Keratinocyte (primary cell): ENCODE measurements around the gene TMEM59L. TPM values are rescaled to one million over a fixed set of nuclear protein-coding genes. Genes with fewer than 3 reads are reported as not detected.

Experiments used
- DNase-seq: peaks from one replicate; pipeline ENCODE4 v3.0.0-alpha.2; 2011; ENCODE audit warnings: low read depth, missing footprints, low spot score
- FAIRE-seq: peaks from 2 replicates; lab custom pipeline; 2011; peaks lifted over from hg19 to GRCh38; lab: Jason Lieb, UNC
- H2AFZ ChIP-seq: 2 replicates; pipeline ENCODE4 v1.6.0; 2012; ENCODE audit warnings: low read length, control low read depth, inconsistent platforms; ENCODE audit not compliant: control insufficient read depth
- H3K27ac ChIP-seq: 2 replicates; pipeline ENCODE4 v1.5.1; 2011; ENCODE audit warnings: low read length; ENCODE audit not compliant: control insufficient read depth, insufficient read depth
- H3K27me3 ChIP-seq: 3 replicates; pipeline ENCODE4 v1.6.0; 2011; ENCODE audit warnings: low read length; ENCODE audit not compliant: control insufficient read depth, insufficient read depth; ENCODE audit errors: extremely low read depth
- H3K36me3 ChIP-seq, 2 experiments: 2 replicates in 1 of 2; 3 replicates in 1 of 2; pipeline ENCODE4 v1.5.1; 2011; ENCODE audit warnings: low read length in 2 of 2, mild to moderate bottlenecking in 1 of 2; ENCODE audit not compliant: control insufficient read depth in 2 of 2, insufficient read depth in 2 of 2; ENCODE audit errors: extremely low read depth in 1 of 2
- H3K4me1 ChIP-seq: 3 replicates; pipeline ENCODE4 v1.5.1; 2011; ENCODE audit warnings: low read length; ENCODE audit not compliant: control insufficient read depth, insufficient read depth; ENCODE audit errors: extremely low read depth
- H3K4me2 ChIP-seq: 3 replicates; pipeline ENCODE4 v1.6.0; 2011; ENCODE audit warnings: low read depth, low read length; ENCODE audit not compliant: control insufficient read depth, insufficient read depth; ENCODE audit errors: extremely low read depth
- H3K4me3 ChIP-seq, 3 experiments: fragments of 200-600 bp in 1 of 3; sonication (generic) in 1 of 3; 2 replicates in 2 of 3; 3 replicates in 1 of 3; pipeline ENCODE4 v1.5.1; 2011 to 2016; ENCODE audit warnings: low read length in 3 of 3, mild to moderate bottlenecking in 3 of 3, control low read depth in 2 of 3, inconsistent platforms in 1 of 3, low read depth in 1 of 3, mixed read lengths in 1 of 3, mixed run types in 1 of 3, moderate library complexity in 1 of 3; ENCODE audit not compliant: control insufficient read depth in 2 of 3, insufficient read depth in 2 of 3; ENCODE audit errors: extremely low read depth in 1 of 3
- H3K79me2 ChIP-seq: 2 replicates; pipeline ENCODE4 v1.6.0; 2012; ENCODE audit warnings: low read length; ENCODE audit not compliant: control insufficient read depth, insufficient read depth
- H3K9ac ChIP-seq: 3 replicates; pipeline ENCODE4 v1.6.0; 2011; ENCODE audit warnings: low read length; ENCODE audit not compliant: control insufficient read depth, insufficient read depth; ENCODE audit errors: extremely low read depth
- H3K9me1 ChIP-seq: 3 replicates; pipeline ENCODE4 v1.6.0; 2011; ENCODE audit warnings: low read length; ENCODE audit not compliant: control insufficient read depth, insufficient read depth; ENCODE audit errors: extremely low read depth
- H3K9me3 ChIP-seq: 2 replicates; pipeline ENCODE4 v1.5.1; 2012; ENCODE audit warnings: low read depth, low read length; ENCODE audit not compliant: control insufficient read depth
- H4K20me1 ChIP-seq: 3 replicates; pipeline ENCODE4 v1.6.0; 2011; ENCODE audit warnings: low read length; ENCODE audit not compliant: control insufficient read depth, insufficient read depth; ENCODE audit errors: extremely low read depth
- CTCF ChIP-seq, 3 experiments: IDR thresholded peaks in 1 of 3; conservative IDR thresholded peaks in 1 of 3; optimal IDR thresholded peaks in 1 of 3; 2 replicates in 2 of 3; 3 replicates in 1 of 3; pipeline versions ENCODE3 to v1.5.1; 2011; ENCODE audit warnings: low read length in 3 of 3, mild to moderate bottlenecking in 3 of 3, moderate library complexity in 2 of 3, control low read depth in 1 of 3, inconsistent platforms in 1 of 3; ENCODE audit not compliant: insufficient read depth in 2 of 3; ENCODE audit errors: extremely low read depth in 1 of 3
- EZH2 ChIP-seq: IDR thresholded peaks from one replicate; pipeline ENCODE4 v1.6.1; 2012; ENCODE audit warnings: inconsistent platforms, mild to moderate bottlenecking, low read length, moderate library complexity
- dilution Hi-C: fragments of 300-500 bp; cut with MboI; formaldehyde crosslinking; loops from one replicate; pipeline ENCODE4 v1.7.0; 2020; ENCODE audit warnings: low sequenced_read_pairs; ENCODE audit not compliant: extremely low pct_ligation_motif_present
- polyA plus RNA-seq, 5 experiments: library from polyadenylated mRNA; depleted of rRNA in 3 of 5; stranded (reverse) in 3 of 5; stranded (forward) in 1 of 5; unstranded in 1 of 5; fragments of >200 nt; gene quantifications; 1 replicate in 1 of 5; 2 replicates in 3 of 5; 3 replicates in 1 of 5; pipeline versions ENCODE4 v1.2.1 to v1.2.3, GENCODE V29; 2011 to 2012; ENCODE audit warnings: missing spikeins in 2 of 5, low read depth in 1 of 5, low replicate concordance in 1 of 5

TMEM59L gene
- polyA plus RNA-seq, 1 donor (not counting 4 experiments of a cell fraction or from before 2014, with no cell fraction given) = not detected

- Histone ChIP-seq H3K9me3 (no peaks in the 10 kb centered on the region), H3K27ac (no peak overlapping the region), H3K9ac (no peak overlapping the region), H3K79me2 (no peaks in the 10 kb centered on the region), H3K36me3 (no peaks in the 10 kb centered on the region), H3K27me3 (peaks cover 91% of the 10 kb centered on the region), H3K4me2 (no peak overlapping the region), H4K20me1 (no peaks in the 10 kb centered on the region), H3K4me1 (peaks cover 8% of the 10 kb centered on the region), H3K9me1 (no peaks in the 10 kb centered on the region), H2AFZ (no peak overlapping the region), H3K4me3 (no peak overlapping the region)
- FAIRE-seq (no peak), DNase-seq (no peak)
- TF ChIP-seq CTCF (optimal IDR thresholded peaks at IDR 0.05 in 1 of 3, IDR thresholded peaks at IDR 0.05 in 1 of 3, conservative IDR thresholded peaks at IDR 0.05 in 1 of 3; ENCODE audit: extremely low read depth in 1 of 3, insufficient read depth in 2 of 3, low read length in 3 of 3) = no peak
- TF ChIP-seq EZH2 = peak; percentile 61
- dilution Hi-C loops = no loop called here
Measured at GRCh38 chr19:18610245-18610555, 2.5 kb upstream of the TMEM59L start.

- Histone ChIP-seq H3K4me1 (peaks cover 8% of the 10 kb centered on the region), H2AFZ (no peak overlapping the region), H3K36me3 (no peaks in the 10 kb centered on the region), H3K79me2 (no peaks in the 10 kb centered on the region), H3K27me3 (peaks cover 85% of the 10 kb centered on the region), H3K4me3 (no peak overlapping the region), H3K9ac (no peak overlapping the region), H3K9me1 (no peaks in the 10 kb centered on the region), H4K20me1 (no peaks in the 10 kb centered on the region), H3K4me2 (no peak overlapping the region), H3K9me3 (no peaks in the 10 kb centered on the region), H3K27ac (no peak overlapping the region)
- dilution Hi-C loops = no loop called here
- FAIRE-seq = no peak
- TF ChIP-seq CTCF (optimal IDR thresholded peaks at IDR 0.05 in 1 of 3, IDR thresholded peaks at IDR 0.05 in 1 of 3, conservative IDR thresholded peaks at IDR 0.05 in 1 of 3; ENCODE audit: extremely low read depth in 1 of 3, insufficient read depth in 2 of 3, low read length in 3 of 3) = no peak
- TF ChIP-seq EZH2 = no peak
- DNase-seq = no peak
Measured at GRCh38 chr19:18610556-18611326, 1.9 kb upstream of the TMEM59L start.
